HG03457 (cell line): ENCODE data around the gene SLC8A3.

Source experiments
- ATAC-seq: cut with Tn5 transposase; IDR thresholded peaks from one replicate; pipeline ENCODE4 v1.9.1; 2021; ENCODE audit warnings: moderate number of reproducible peaks; ENCODE audit not compliant: unreplicated experiment

The SLC8A3 gene

GRCh38 chr14:70073924-70074566 lies 114.7 kb downstream of the SLC8A3 start:
- no peak for ATAC-seq

GRCh38 chr14:70069186-70069585 lies 119.6 kb downstream of the SLC8A3 start:
- no peak for ATAC-seq

- no peak for ATAC-seq
These were observed 120.9 kb downstream of the SLC8A3 start for GRCh38 chr14:70067810-70068209.

- ATAC-seq: no peak
These were observed 124.5 kb downstream of the SLC8A3 start for GRCh38 chr14:70064136-70064865.

GRCh38 chr14:70061108-70061507 lies 127.6 kb downstream of the SLC8A3 start:
- no peak for ATAC-seq

- no peak for ATAC-seq
These were observed 129.2 kb downstream of the SLC8A3 start for GRCh38 chr14:70059545-70059944.

GRCh38 chr14:70057519-70058136 lies 131.1 kb downstream of the SLC8A3 start:
- ATAC-seq: no peak

GRCh38 chr14:70052990-70053389 lies 135.8 kb downstream of the SLC8A3 start:
- ATAC-seq: no peak

- no peak for ATAC-seq
These were observed 138.6 kb downstream of the SLC8A3 start for GRCh38 chr14:70050136-70050535.

- no peak for ATAC-seq
These were observed 139.1 kb downstream of the SLC8A3 start for GRCh38 chr14:70049605-70050004.

- no peak for ATAC-seq
These were observed 140.5 kb downstream of the SLC8A3 start for GRCh38 chr14:70048313-70048654.

- ATAC-seq: no peak
These were observed 141.0 kb downstream of the SLC8A3 start for GRCh38 chr14:70047598-70048312.

- ATAC-seq: no peak
These were observed 142.8 kb downstream of the SLC8A3 start for GRCh38 chr14:70045844-70046535.

- no peak for ATAC-seq
These were observed 143.4 kb downstream of the SLC8A3 start for GRCh38 chr14:70045310-70045709.

GRCh38 chr14:70043001-70043400 lies 145.8 kb downstream of the SLC8A3 start:
- ATAC-seq: no peak

GRCh38 chr14:70036665-70037064 lies 152.1 kb downstream of the SLC8A3 start:
- ATAC-seq: no peak

GRCh38 chr14:70034257-70034656 lies 154.5 kb downstream of the SLC8A3 start:
- no peak for ATAC-seq

GRCh38 chr14:70033561-70033960 lies 155.2 kb downstream of the SLC8A3 start:
- no peak for ATAC-seq

GRCh38 chr14:70033116-70033515 lies 155.6 kb downstream of the SLC8A3 start:
- no peak for ATAC-seq

GRCh38 chr14:70032447-70032846 lies 156.3 kb downstream of the SLC8A3 start:
- no peak for ATAC-seq

GRCh38 chr14:70032016-70032415 lies 156.7 kb downstream of the SLC8A3 start:
- ATAC-seq: no peak
